HFFc6 (cell line): ENCODE measurements around the gene TM9SF2. TPM values are rescaled to one million over a fixed set of nuclear protein-coding genes. Genes with fewer than 3 reads are reported as not detected.

Experiments
- DNase-seq: peaks from one replicate; pipeline ENCODE4 v3.0.0-alpha.2; 2018
- H3K27ac Mint-ChIP-seq: 2 replicates; pipeline ENCODE4 v1.8.0; 2020; ENCODE audit warnings: mild to moderate bottlenecking, mixed read lengths
- H3K27me3 Mint-ChIP-seq: 2 replicates; pipeline ENCODE4 v1.8.0; 2021; ENCODE audit warnings: mild to moderate bottlenecking, moderate library complexity, mixed read lengths; ENCODE audit not compliant: insufficient read depth
- H3K36me3 Mint-ChIP-seq: 2 replicates; pipeline ENCODE4 v1.8.0; 2021; ENCODE audit warnings: low read depth, mixed read lengths
- H3K4me1 Mint-ChIP-seq: 2 replicates; pipeline ENCODE4 v1.8.0; 2020; ENCODE audit warnings: low read depth, mixed read lengths
- H3K4me3 Mint-ChIP-seq: 2 replicates; pipeline ENCODE4 v1.8.0; 2020; ENCODE audit warnings: mild to moderate bottlenecking, moderate library complexity, mixed read lengths
- H3K9me3 Mint-ChIP-seq: 2 replicates; pipeline ENCODE4 v1.8.0; 2020; ENCODE audit warnings: mild to moderate bottlenecking, mixed read lengths
- total RNA-seq, 6 experiments: library from RNA; stranded (reverse); fragmentation: NEBNext Ultra II Directional; extraction: Animal tissue kit (Norgen Biotek cat#: 25700); gene quantifications; 2 replicates in 1 of 6; 3 replicates in 5 of 6; pipeline ENCODE4 v1.2.3, GENCODE V29; 2021
- TF ChIP-seq, protein P1 (sequence below): fragments of 200-600 bp; sonication (generic); IDR thresholded peaks from 2 replicates; pipeline ENCODE4 v1.5.0; 2021; ENCODE audit warnings: antibody characterized with exemption, mild to moderate bottlenecking

The TM9SF2 gene
- total RNA-seq, 6 experiments from 2014 or later = 101 to 127 (median 122) TPM

DNA sequence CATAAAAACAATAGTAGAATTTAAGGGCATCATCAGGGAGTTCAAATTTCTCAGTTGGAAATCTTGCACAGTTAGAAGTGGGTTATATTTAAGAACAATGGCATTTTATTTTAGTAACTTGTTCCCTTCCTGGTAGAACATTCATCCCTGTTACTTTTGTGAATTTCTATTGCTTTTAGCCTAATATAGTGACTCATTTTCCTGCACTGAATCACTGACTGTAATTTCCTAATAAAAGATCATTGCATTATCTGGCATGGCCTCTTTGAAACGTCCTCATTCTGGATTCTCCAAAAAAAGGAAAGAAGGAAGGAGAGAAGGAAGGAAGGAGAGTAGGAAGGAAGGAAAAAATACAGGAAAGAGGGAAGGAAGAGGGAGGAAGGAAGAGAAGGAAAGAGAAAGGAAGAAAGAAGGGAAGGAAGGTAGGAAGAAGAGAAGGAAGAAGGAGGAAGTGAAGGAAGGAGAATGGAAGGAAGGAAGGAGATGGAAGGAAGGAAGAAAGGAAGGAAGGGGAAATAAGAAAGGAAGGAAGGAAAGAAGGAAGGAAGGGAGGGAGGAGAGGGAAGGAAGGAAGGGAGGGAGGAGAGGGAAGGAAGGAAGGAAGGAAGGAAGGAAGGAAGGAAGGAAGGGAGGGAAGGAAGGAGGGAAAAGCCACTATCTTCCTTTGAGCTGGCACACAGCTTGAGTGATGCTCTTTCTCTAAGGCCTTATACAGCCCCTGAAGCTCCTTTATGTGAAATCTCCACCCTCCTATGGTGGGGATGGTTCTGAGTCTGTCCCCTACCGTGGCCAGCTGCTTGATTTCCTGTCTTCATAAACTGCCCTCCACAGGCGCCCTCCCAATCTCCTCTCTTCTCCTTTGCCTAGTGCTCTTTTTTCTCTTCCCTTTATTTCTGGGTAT lies 29.8 kb upstream of the TM9SF2 start:
- peaks cover 25% of the 10 kb centered on the region for H3K27me3 Mint-ChIP-seq
- H3K4me1 Mint-ChIP-seq = peaks cover 21% of the 10 kb centered on the region
- H3K4me3 Mint-ChIP-seq = peak overlapping the region; percentile 24; the same call in 1 of the 2 replicates
- TF ChIP-seq, protein P1, sequence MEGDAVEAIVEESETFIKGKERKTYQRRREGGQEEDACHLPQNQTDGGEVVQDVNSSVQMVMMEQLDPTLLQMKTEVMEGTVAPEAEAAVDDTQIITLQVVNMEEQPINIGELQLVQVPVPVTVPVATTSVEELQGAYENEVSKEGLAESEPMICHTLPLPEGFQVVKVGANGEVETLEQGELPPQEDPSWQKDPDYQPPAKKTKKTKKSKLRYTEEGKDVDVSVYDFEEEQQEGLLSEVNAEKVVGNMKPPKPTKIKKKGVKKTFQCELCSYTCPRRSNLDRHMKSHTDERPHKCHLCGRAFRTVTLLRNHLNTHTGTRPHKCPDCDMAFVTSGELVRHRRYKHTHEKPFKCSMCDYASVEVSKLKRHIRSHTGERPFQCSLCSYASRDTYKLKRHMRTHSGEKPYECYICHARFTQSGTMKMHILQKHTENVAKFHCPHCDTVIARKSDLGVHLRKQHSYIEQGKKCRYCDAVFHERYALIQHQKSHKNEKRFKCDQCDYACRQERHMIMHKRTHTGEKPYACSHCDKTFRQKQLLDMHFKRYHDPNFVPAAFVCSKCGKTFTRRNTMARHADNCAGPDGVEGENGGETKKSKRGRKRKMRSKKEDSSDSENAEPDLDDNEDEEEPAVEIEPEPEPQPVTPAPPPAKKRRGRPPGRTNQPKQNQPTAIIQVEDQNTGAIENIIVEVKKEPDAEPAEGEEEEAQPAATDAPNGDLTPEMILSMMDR = no peak
- no peak overlapping the region for H3K27ac Mint-ChIP-seq
- DNase-seq = peak; percentile 25
- H3K9me3 Mint-ChIP-seq = no peaks in the 10 kb centered on the region
- no peaks in the 10 kb centered on the region for H3K36me3 Mint-ChIP-seq

DNA sequence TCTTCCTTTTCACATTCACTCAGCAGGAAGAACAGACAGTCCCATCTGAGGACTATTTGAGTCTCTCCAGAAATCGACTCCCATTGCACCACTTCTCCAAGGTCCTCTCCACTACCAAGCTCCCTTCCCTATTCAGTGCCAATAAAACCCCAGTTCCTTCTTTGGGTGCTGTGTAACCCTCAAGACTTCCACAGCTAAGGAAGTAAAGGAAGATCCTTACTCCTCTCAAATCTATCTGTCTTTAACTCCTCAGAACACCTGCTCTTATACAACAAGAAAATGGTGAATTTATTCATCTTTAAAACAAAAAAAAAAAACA lies 29.2 kb upstream of the TM9SF2 start:
- H3K4me3 Mint-ChIP-seq = no peak overlapping the region
- DNase-seq = no peak
- H3K9me3 Mint-ChIP-seq = no peaks in the 10 kb centered on the region
- TF ChIP-seq, protein P1 = no peak
- H3K4me1 Mint-ChIP-seq = peaks cover 21% of the 10 kb centered on the region
- H3K36me3 Mint-ChIP-seq = no peaks in the 10 kb centered on the region
- no peak overlapping the region for H3K27ac Mint-ChIP-seq
- peaks cover 25% of the 10 kb centered on the region for H3K27me3 Mint-ChIP-seq

DNA sequence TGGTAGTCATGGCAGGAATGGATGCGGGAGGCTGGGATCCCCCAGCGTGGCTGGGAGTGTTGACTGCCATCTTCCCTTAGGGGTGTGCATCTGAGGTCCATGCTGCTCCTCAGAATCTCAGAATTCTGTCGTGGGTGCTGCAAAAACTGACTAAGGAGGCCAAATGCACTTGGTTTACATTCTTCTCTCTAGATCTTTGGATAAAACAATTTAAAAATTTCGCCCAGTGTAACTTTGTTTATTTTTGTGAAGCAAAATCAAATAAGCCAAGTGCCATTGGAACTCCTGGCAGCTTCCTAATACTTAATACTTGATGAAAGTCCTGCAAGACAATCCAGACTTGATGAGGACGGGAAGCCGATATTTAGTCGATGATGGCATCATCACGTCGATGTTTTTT lies 27.8 kb upstream of the TM9SF2 start:
- TF ChIP-seq, protein P1 = no peak
- H3K27ac Mint-ChIP-seq = no peak overlapping the region
- H3K9me3 Mint-ChIP-seq = no peaks in the 10 kb centered on the region
- H3K4me3 Mint-ChIP-seq = no peak overlapping the region
- H3K36me3 Mint-ChIP-seq = no peaks in the 10 kb centered on the region
- H3K4me1 Mint-ChIP-seq = peaks cover 14% of the 10 kb centered on the region
- no peak for DNase-seq
- peaks cover 25% of the 10 kb centered on the region for H3K27me3 Mint-ChIP-seq

DNA sequence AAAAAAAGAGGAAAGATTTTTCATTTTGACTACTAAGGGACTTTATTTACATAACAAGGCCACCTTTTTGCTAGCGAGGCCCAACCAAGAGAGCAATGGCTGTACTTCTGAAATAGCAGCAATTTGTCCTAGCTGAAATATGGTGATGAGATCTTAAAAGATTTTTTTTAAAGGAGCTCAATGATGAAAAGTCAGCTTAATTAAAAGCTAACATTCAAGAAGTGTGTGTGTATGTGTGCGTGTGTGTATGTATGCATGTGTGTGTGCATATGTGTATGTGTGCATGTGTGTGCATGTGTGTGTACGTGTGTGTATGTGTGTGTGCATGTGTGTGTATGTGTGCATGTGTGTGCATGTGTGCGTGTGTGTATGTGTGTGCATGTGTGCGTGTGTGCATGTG lies 24.6 kb upstream of the TM9SF2 start:
- DNase-seq = no peak
- H3K9me3 Mint-ChIP-seq = no peaks in the 10 kb centered on the region
- H3K4me1 Mint-ChIP-seq = peaks cover 7% of the 10 kb centered on the region
- TF ChIP-seq, protein P1 = no peak
- H3K27ac Mint-ChIP-seq = no peak overlapping the region
- no peak overlapping the region for H3K4me3 Mint-ChIP-seq
- peaks cover 13% of the 10 kb centered on the region for H3K27me3 Mint-ChIP-seq
- H3K36me3 Mint-ChIP-seq = no peaks in the 10 kb centered on the region

DNA sequence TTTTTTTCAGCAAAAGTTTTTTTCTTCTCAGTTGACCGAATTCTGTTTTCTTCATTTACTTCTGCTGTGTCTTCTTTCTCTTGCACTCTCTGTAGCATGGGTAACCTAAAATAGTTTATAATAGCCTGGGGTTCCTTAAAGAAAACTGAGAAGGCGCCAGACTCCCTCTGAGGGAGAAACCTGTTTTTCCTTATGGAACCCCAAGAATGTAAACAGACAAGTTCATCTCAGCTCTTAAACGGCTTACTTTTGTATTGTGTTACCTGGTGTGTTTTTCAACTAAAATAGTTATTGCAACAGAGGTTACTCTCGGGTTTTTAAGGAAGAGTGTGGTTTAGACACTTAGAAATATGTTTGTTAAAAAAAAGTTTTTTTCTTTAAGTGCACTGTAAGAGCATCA lies 23.8 kb upstream of the TM9SF2 start:
- Mint-ChIP-seq H3K27ac (no peak overlapping the region), H3K4me1 (peaks cover 7% of the 10 kb centered on the region), H3K9me3 (no peaks in the 10 kb centered on the region), H3K27me3 (peaks cover 13% of the 10 kb centered on the region), H3K36me3 (no peaks in the 10 kb centered on the region), H3K4me3 (no peak overlapping the region)
- DNase-seq = no peak
- TF ChIP-seq, protein P1 = no peak
